ENCODE results near the gene STK11IP. TPM values are rescaled to one million over a fixed set of nuclear protein-coding genes. Genes with fewer than 3 reads are reported as not detected.

Gene STK11IP
- 34.5 TPM for total RNA-seq (ENCODE audit: unreplicated experiment)
- long read RNA-seq, partial matches to known transcripts: 1 of 3 reads
- long read RNA-seq, other reads (novel, unspliced or antisense): 0 of 3 reads

- Mint-ChIP-seq H3K36me3 (ENCODE audit: unreplicated experiment) (no peaks in the 10 kb centered on the region), H3K4me1 (ENCODE audit: low read depth, unreplicated experiment) (peaks cover 2% of the 10 kb centered on the region), H3K27me3 (ENCODE audit: unreplicated experiment) (peaks cover 4% of the 10 kb centered on the region), H3K4me3 (ENCODE audit: unreplicated experiment) (peak within 1 kb of the TSS; percentile 97), H3K9me3 (ENCODE audit: unreplicated experiment) (no peaks in the 10 kb centered on the region), H3K27ac (ENCODE audit: unreplicated experiment) (peak within 1 kb of the TSS; percentile 98)
- TF ChIP-seq CTCF (IDR thresholded peaks at IDR 0.05; ENCODE audit: partially characterized antibody, unreplicated experiment): no peak
- DNase-seq: peak; percentile 96
These were observed at the start of gene STK11IP for GRCh38 chr2:219597552-219598307. Gene STK11IP (plus strand): TSS chr2:219597857. CDS start chr2:219598120, 263 bp downstream.

- Mint-ChIP-seq H3K4me3 (ENCODE audit: unreplicated experiment) (no peak overlapping the region), H3K27me3 (ENCODE audit: unreplicated experiment) (peaks cover 28% of the 10 kb centered on the region), H3K27ac (ENCODE audit: unreplicated experiment) (no peak overlapping the region), H3K9me3 (ENCODE audit: unreplicated experiment) (peaks cover 28% of the 10 kb centered on the region), H3K36me3 (ENCODE audit: unreplicated experiment) (peaks cover 19% of the 10 kb centered on the region), H3K4me1 (ENCODE audit: low read depth, unreplicated experiment) (peaks cover 15% of the 10 kb centered on the region)
- DNase-seq: no peak
- TF ChIP-seq CTCF (IDR thresholded peaks at IDR 0.05; ENCODE audit: partially characterized antibody, unreplicated experiment): no peak
These were observed 48.7 kb upstream of the STK11IP start for GRCh38 chr2:219548990-219549389.

GRCh38 chr2:219549619-219550018 is 48.0 kb upstream of the STK11IP start:
- Mint-ChIP-seq H3K36me3 (ENCODE audit: unreplicated experiment) (peaks cover 16% of the 10 kb centered on the region), H3K27ac (ENCODE audit: unreplicated experiment) (no peak overlapping the region), H3K9me3 (ENCODE audit: unreplicated experiment) (peaks cover 23% of the 10 kb centered on the region), H3K27me3 (ENCODE audit: unreplicated experiment) (peaks cover 26% of the 10 kb centered on the region), H3K4me3 (ENCODE audit: unreplicated experiment) (no peak overlapping the region), H3K4me1 (ENCODE audit: low read depth, unreplicated experiment) (peaks cover 12% of the 10 kb centered on the region)
- no peak for DNase-seq
- no peak for TF ChIP-seq CTCF (IDR thresholded peaks at IDR 0.05; ENCODE audit: partially characterized antibody, unreplicated experiment)

GRCh38 chr2:219551441-219552381 is 45.9 kb upstream of the STK11IP start:
- H3K27ac Mint-ChIP-seq (ENCODE audit: unreplicated experiment): peak overlapping the region; percentile 8
- peaks cover 22% of the 10 kb centered on the region for H3K27me3 Mint-ChIP-seq (ENCODE audit: unreplicated experiment)
- no peak for TF ChIP-seq CTCF (IDR thresholded peaks at IDR 0.05; ENCODE audit: partially characterized antibody, unreplicated experiment)
- peaks cover 12% of the 10 kb centered on the region for H3K36me3 Mint-ChIP-seq (ENCODE audit: unreplicated experiment)
- peak; percentile 57 for DNase-seq
- H3K4me1 Mint-ChIP-seq (ENCODE audit: low read depth, unreplicated experiment): peaks cover 3% of the 10 kb centered on the region
- H3K4me3 Mint-ChIP-seq (ENCODE audit: unreplicated experiment): peak overlapping the region; percentile 82
- H3K9me3 Mint-ChIP-seq (ENCODE audit: unreplicated experiment): peaks cover 16% of the 10 kb centered on the region

All from glutamatergic neuron (in vitro differentiated cells).